ENCODE data around the gene KCNMA1.

The KCNMA1 gene

DNA sequence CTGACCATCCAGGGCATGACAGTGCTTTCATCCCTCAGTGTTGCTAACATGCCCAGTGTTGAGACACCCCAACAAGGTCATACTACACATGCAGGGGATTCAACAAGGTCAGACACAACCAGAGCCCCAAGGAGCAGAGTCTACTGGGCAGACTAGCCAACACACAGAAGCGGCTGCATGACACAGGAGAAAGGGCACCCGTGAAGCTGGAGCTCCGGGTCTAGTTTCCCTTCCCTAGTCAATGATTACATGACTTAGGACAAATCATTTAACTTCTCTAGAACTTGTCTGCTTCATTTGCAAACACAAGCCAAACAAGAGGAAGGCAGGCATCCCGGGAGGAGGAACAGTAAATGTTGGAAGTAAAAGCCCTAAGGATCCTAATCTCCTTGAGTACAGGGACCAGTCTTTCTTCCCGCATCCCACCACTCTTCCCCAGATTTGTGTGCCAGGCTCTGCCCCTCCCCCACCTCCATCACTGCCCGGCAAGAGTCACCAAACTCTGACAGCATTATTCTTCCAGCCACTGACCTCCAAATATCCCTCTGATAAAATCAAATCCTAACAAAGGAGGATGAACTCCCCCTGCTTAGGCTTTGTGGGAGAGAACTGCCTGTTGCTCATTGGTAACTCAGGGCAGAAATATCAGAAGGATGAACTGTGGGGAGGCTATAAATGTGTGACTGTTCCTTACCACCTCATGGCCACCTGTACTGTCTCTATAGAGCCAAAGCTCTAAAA, 104.3 kb downstream of the KCNMA1 start:
- Histone ChIP-seq H3K27me3 (ENCODE audit: control insufficient read depth in 1 of 2, insufficient read depth in 2 of 2, low read length in 2 of 2) (no peaks in the 10 kb centered on the region), H3K4me3 (ENCODE audit: low read length in 2 of 2) (no peak overlapping the region), H3K4me1 (ENCODE audit: control insufficient read depth, insufficient read depth, low read length) (peaks cover 52% of the 10 kb centered on the region), H3K27ac (ENCODE audit: low read length) (peak overlapping the region; percentile 31), H3K9me3 (ENCODE audit: control insufficient read depth in 2 of 2, low read length in 2 of 2) (no peaks in the 10 kb centered on the region), H3K36me3 (ENCODE audit: control insufficient read depth in 2 of 2, insufficient read depth in 2 of 2, low read length in 2 of 2) (no peaks in the 10 kb centered on the region), H3K9ac (ENCODE audit: low read length in 2 of 2) (no peak overlapping the region)

- peaks cover 51% of the 10 kb centered on the region for H3K4me1 ChIP-seq (ENCODE audit: control insufficient read depth, insufficient read depth, low read length)
- H3K36me3 ChIP-seq (ENCODE audit: control insufficient read depth in 2 of 2, insufficient read depth in 2 of 2, low read length in 2 of 2): peaks cover 0 to 2% of the 10 kb centered on the region in 2 donors
- peak overlapping the region; percentile 37 for H3K27ac ChIP-seq (ENCODE audit: low read length)
Measured at GRCh38 chr10:77532068-77532467, 105.5 kb downstream of the KCNMA1 start.

GRCh38 chr10:77531441-77532001, 106.1 kb downstream of the KCNMA1 start:
- Histone ChIP-seq H3K27ac (ENCODE audit: low read length) (peak overlapping the region; percentile 37), H3K4me3 (ENCODE audit: low read length in 2 of 2) (peak overlapping the region in 1 of 2 donors; percentile 44), H3K27me3 (ENCODE audit: control insufficient read depth in 1 of 2, insufficient read depth in 2 of 2, low read length in 2 of 2) (no peaks in the 10 kb centered on the region), H3K9me3 (ENCODE audit: control insufficient read depth in 2 of 2, low read length in 2 of 2) (no peaks in the 10 kb centered on the region), H3K9ac (ENCODE audit: low read length in 2 of 2) (no peak overlapping the region), H3K36me3 (ENCODE audit: control insufficient read depth in 2 of 2, insufficient read depth in 2 of 2, low read length in 2 of 2) (peaks cover 0 to 2% of the 10 kb centered on the region in 2 donors), H3K4me1 (ENCODE audit: control insufficient read depth, insufficient read depth, low read length) (peaks cover 53% of the 10 kb centered on the region)

More at GRCh38 chr10:77532068-77532467, 105.5 kb downstream of the KCNMA1 start:
- Histone ChIP-seq H3K9me3 (ENCODE audit: control insufficient read depth in 2 of 2, low read length in 2 of 2) (no peaks in the 10 kb centered on the region), H3K9ac (ENCODE audit: low read length in 2 of 2) (no peak overlapping the region), H3K4me3 (ENCODE audit: low read length in 2 of 2) (no peak overlapping the region), H3K27me3 (ENCODE audit: control insufficient read depth in 1 of 2, insufficient read depth in 2 of 2, low read length in 2 of 2) (no peaks in the 10 kb centered on the region)

DNA sequence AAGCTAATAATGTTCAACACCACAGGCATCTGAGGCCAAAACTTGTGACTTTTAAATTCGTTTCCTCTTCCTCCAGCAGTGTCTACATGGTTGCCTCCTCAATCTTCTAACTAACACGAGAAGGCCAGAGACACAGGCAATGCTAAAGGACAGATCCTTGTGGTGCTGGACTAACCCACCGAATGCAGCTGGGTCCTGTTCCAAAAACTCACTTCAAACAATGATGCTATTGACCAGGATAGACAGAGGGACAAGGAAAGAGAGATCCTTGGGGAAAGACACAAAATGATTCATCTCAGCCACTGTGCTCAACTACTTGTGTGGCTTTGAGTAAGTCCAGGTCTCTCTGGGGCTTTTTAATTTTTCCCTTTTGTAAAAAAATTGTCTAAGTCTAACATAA, 107.6 kb downstream of the KCNMA1 start:
- Histone ChIP-seq H3K4me1 (ENCODE audit: control insufficient read depth, insufficient read depth, low read length) (peaks cover 53% of the 10 kb centered on the region), H3K4me3 (ENCODE audit: low read length in 2 of 2) (no peak overlapping the region), H3K27ac (ENCODE audit: low read length) (peak overlapping the region; percentile 37)

DNA sequence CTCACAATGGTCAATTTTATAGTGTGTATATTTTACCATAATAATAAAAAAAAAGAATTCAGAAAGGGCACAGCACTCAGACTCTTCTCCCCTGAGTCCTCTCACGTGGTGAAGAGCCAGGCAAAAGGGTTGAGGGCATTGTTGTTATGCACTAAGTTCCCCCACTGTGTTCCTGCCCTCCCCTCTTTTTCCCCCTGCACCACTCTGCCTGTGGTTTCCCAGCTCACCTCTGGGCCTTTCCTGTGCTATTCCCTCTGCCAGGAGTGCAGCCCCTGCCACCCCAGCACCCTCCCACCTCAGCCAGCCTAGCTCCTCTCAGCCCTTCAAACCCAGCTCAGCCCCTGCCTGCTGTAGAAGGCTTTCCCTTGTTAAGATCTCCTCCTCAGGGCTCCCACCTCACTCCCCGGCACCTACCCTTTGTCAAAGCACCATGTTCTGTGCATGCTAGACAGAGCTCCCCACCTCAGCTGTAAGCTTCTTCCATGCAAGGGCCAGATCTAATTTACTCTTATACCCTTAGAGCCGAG, 108.5 kb downstream of the KCNMA1 start:
- Histone ChIP-seq H3K36me3 (ENCODE audit: control insufficient read depth in 2 of 2, insufficient read depth in 2 of 2, low read length in 2 of 2) (peaks cover 0 to 2% of the 10 kb centered on the region in 2 donors), H3K4me1 (ENCODE audit: control insufficient read depth, insufficient read depth, low read length) (peaks cover 59% of the 10 kb centered on the region), H3K9ac (ENCODE audit: low read length in 2 of 2) (no peak overlapping the region), H3K27ac (ENCODE audit: low read length) (peak overlapping the region; percentile 31), H3K4me3 (ENCODE audit: low read length in 2 of 2) (no peak overlapping the region), H3K9me3 (ENCODE audit: control insufficient read depth in 2 of 2, low read length in 2 of 2) (no peaks in the 10 kb centered on the region), H3K27me3 (ENCODE audit: control insufficient read depth in 1 of 2, insufficient read depth in 2 of 2, low read length in 2 of 2) (no peaks in the 10 kb centered on the region)

More for the DNA sequence above, 107.6 kb downstream of the KCNMA1 start:
- Histone ChIP-seq H3K36me3 (ENCODE audit: control insufficient read depth in 2 of 2, insufficient read depth in 2 of 2, low read length in 2 of 2) (peaks cover 0 to 2% of the 10 kb centered on the region in 2 donors), H3K9ac (ENCODE audit: low read length in 2 of 2) (no peak overlapping the region), H3K9me3 (ENCODE audit: control insufficient read depth in 2 of 2, low read length in 2 of 2) (no peaks in the 10 kb centered on the region), H3K27me3 (ENCODE audit: control insufficient read depth in 1 of 2, insufficient read depth in 2 of 2, low read length in 2 of 2) (no peaks in the 10 kb centered on the region)

GRCh38 chr10:77527839-77528238, 109.8 kb downstream of the KCNMA1 start:
- Histone ChIP-seq H3K4me3 (ENCODE audit: low read length in 2 of 2) (no peak overlapping the region), H3K27ac (ENCODE audit: low read length) (peak overlapping the region; percentile 46), H3K27me3 (ENCODE audit: control insufficient read depth in 1 of 2, insufficient read depth in 2 of 2, low read length in 2 of 2) (no peaks in the 10 kb centered on the region), H3K36me3 (ENCODE audit: control insufficient read depth in 2 of 2, insufficient read depth in 2 of 2, low read length in 2 of 2) (peaks cover 0 to 2% of the 10 kb centered on the region in 2 donors), H3K4me1 (ENCODE audit: control insufficient read depth, insufficient read depth, low read length) (peaks cover 56% of the 10 kb centered on the region), H3K9ac (ENCODE audit: low read length in 2 of 2) (no peak overlapping the region), H3K9me3 (ENCODE audit: control insufficient read depth in 2 of 2, low read length in 2 of 2) (no peaks in the 10 kb centered on the region)

GRCh38 chr10:77526868-77527617, 110.6 kb downstream of the KCNMA1 start:
- Histone ChIP-seq H3K27ac (ENCODE audit: low read length) (peak overlapping the region; percentile 46), H3K36me3 (ENCODE audit: control insufficient read depth in 2 of 2, insufficient read depth in 2 of 2, low read length in 2 of 2) (peaks cover 0 to 2% of the 10 kb centered on the region in 2 donors), H3K9ac (ENCODE audit: low read length in 2 of 2) (no peak overlapping the region), H3K9me3 (ENCODE audit: control insufficient read depth in 2 of 2, low read length in 2 of 2) (no peaks in the 10 kb centered on the region), H3K4me1 (ENCODE audit: control insufficient read depth, insufficient read depth, low read length) (peaks cover 56% of the 10 kb centered on the region), H3K27me3 (ENCODE audit: control insufficient read depth in 1 of 2, insufficient read depth in 2 of 2, low read length in 2 of 2) (no peaks in the 10 kb centered on the region), H3K4me3 (ENCODE audit: low read length in 2 of 2) (no peak overlapping the region)

DNA sequence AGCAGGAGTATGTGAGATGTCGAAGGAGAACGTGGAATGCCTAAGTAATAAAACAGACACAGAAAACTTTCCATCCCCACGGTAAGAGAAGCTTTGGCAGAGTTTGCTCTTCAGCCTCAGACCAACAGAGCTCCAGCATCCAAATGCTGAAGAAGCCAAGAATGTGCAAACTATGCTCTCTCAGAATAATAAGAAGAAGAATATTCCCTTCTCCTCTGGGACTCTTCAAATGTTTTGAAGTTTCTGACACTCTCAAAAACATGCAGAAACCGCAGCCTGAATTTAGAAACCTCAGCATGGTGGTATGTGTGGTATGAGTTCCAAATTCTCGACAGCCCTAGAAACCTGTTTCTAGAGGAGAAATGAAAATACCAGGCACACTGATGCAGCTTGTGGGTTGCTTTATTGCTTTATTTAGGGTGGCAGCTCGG, 113.3 kb downstream of the KCNMA1 start:
- H3K36me3 ChIP-seq (ENCODE audit: control insufficient read depth in 2 of 2, insufficient read depth in 2 of 2, low read length in 2 of 2): peaks cover 0 to 2% of the 10 kb centered on the region in 2 donors
- peak overlapping the region; percentile 60 for H3K27ac ChIP-seq (ENCODE audit: low read length)
- H3K4me1 ChIP-seq (ENCODE audit: control insufficient read depth, insufficient read depth, low read length): peaks cover 37% of the 10 kb centered on the region
- peak overlapping the region in 1 of 2 donors; percentile 54 for H3K4me3 ChIP-seq (ENCODE audit: low read length in 2 of 2)
- H3K9me3 ChIP-seq (ENCODE audit: control insufficient read depth in 2 of 2, low read length in 2 of 2): no peaks in the 10 kb centered on the region
- no peaks in the 10 kb centered on the region for H3K27me3 ChIP-seq (ENCODE audit: control insufficient read depth in 1 of 2, insufficient read depth in 2 of 2, low read length in 2 of 2)
- no peak overlapping the region for H3K9ac ChIP-seq (ENCODE audit: low read length in 2 of 2)

DNA sequence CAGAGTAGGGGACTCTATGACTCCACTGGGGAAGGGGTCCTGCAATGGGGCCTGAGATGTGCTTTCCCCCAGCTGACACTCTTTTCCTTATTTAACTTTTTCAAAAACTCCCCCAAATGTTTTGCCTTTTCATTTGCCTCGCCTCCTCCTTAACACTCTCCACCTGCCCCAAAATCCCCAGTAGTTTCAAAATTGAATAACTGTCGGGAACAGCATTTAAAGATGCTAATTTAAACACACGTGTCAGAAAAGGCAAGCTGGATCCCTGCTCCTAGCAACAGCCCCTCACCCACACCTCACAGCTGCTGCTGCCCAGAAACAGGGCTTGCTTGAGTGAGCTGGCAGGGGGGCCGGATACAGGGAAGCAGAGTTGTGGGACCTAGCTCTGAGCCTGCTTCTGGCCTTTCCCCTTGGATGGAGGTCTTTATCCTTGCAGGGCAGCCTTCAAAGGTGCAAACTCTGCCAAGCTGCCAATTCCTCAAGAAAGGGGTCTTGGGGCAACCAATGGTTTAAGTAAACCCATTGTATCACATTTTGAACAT, 115.3 kb downstream of the KCNMA1 start:
- Histone ChIP-seq H3K27ac (ENCODE audit: low read length) (no peak overlapping the region), H3K36me3 (ENCODE audit: control insufficient read depth in 2 of 2, insufficient read depth in 2 of 2, low read length in 2 of 2) (no peaks in the 10 kb centered on the region), H3K4me3 (ENCODE audit: low read length in 2 of 2) (no peak overlapping the region), H3K4me1 (ENCODE audit: control insufficient read depth, insufficient read depth, low read length) (peaks cover 30% of the 10 kb centered on the region), H3K27me3 (ENCODE audit: control insufficient read depth in 1 of 2, insufficient read depth in 2 of 2, low read length in 2 of 2) (no peaks in the 10 kb centered on the region), H3K9ac (ENCODE audit: low read length in 2 of 2) (no peak overlapping the region), H3K9me3 (ENCODE audit: control insufficient read depth in 2 of 2, low read length in 2 of 2) (no peaks in the 10 kb centered on the region)

- H3K36me3 ChIP-seq (ENCODE audit: control insufficient read depth in 2 of 2, insufficient read depth in 2 of 2, low read length in 2 of 2): no peaks in the 10 kb centered on the region
- H3K9ac ChIP-seq (ENCODE audit: low read length in 2 of 2): no peak overlapping the region
- peaks cover 27% of the 10 kb centered on the region for H3K4me1 ChIP-seq (ENCODE audit: control insufficient read depth, insufficient read depth, low read length)
- no peak overlapping the region for H3K27ac ChIP-seq (ENCODE audit: low read length)
- no peak overlapping the region for H3K4me3 ChIP-seq (ENCODE audit: low read length in 2 of 2)
- H3K27me3 ChIP-seq (ENCODE audit: control insufficient read depth in 1 of 2, insufficient read depth in 2 of 2, low read length in 2 of 2): no peaks in the 10 kb centered on the region
- H3K9me3 ChIP-seq (ENCODE audit: control insufficient read depth in 2 of 2, low read length in 2 of 2): no peaks in the 10 kb centered on the region
Measured at GRCh38 chr10:77520995-77521394, 116.6 kb downstream of the KCNMA1 start.
